ENCODE measurements around the gene ZNF827.

GRCh38 chr4:145863191-145863590, 75.4 kb downstream of the ZNF827 start:
- TF ChIP-seq KMT2A (CRISPR knock-in tag; IDR thresholded peaks at IDR 0.05) = no peak
- TF ChIP-seq NR3C1 (CRISPR knock-in tag; IDR thresholded peaks at IDR 0.05) = no peak
- TF ChIP-seq MAFK (conservative IDR thresholded peaks at IDR 0.05 in 1 of 2, IDR thresholded peaks at IDR 0.05 in 1 of 2; ENCODE audit: low read length in 2 of 2) = no peak
- no peak for TF ChIP-seq HCFC1 (IDR thresholded peaks at IDR 0.05; ENCODE audit: low read depth, low read length)
- TF ChIP-seq CTCF (CRISPR knock-in tag; IDR thresholded peaks at IDR 0.05) = no peak

Measured in HepG2 (cell line).